HG03025 (cell line): ENCODE measurements around the gene RGL4.
"Not testable (repeated sequence)": the region's sequence is repeated elsewhere in the genome, so short reads cannot be mapped to it uniquely, and the experiment has no call there.

Source experiments
- ATAC-seq: cut with Tn5 transposase; IDR thresholded peaks from one replicate; pipeline ENCODE4 v1.9.1; 2021; ENCODE audit warnings: mild to moderate bottlenecking, moderate library complexity; ENCODE audit not compliant: unreplicated experiment, low FRiP score

Gene RGL4

DNA sequence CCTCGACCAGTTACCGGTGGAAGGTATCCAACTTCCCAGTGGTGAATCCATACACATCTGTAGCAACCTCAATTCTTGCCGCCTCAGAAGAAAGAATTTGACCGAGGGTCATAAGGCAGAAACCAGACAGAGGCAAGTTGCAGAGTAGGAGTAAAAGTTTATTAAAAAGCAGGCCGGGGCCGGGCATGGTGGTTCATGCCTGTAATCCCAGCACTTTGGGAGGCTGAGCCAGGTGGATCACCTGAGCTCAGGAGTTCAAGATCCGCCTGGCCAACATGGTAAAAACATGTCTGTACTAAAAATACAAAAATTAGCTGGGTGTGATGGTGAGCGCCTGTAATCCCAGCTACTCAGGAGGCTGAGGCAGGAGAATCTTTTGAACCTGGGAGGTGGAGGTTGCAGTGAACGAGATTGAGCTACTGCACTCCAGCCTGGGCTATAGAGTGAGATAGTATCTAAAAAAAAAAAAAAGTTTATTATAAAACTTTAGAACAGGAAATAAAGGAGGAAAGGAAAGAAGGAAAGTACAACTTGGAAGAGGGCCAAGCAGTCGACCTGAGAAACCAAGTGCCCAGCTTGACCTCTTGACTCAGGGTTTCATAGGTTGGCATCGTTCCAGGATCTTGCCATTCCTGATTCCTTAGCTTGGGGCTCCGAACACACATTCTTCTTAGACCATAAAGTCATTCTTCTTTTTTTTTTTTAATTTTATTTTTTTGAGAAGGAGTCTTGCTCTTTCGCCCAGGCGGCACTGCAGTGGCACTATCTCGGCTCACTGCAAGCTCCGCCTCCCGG is 27.8 kb downstream of the RGL4 start:
- no peak for ATAC-seq

DNA sequence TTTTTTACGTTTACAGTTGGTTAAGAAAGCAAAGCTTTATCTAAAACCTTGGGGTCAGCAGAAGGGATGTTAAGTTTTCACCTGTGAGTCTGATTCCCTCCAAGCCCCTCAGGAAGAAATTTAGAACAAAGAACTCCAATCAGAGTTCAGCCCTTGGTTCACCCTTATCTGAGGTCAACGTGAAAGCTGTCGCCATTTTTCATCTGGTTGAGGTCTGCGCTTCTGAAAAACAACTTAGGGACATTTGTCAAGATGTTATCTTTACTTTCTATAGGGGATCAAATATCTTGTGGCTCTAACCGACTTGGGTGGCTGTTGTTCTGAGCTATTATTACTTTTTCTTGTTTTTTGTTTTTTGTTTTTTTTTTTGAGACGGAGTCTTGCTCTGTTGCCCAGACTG is 30.0 kb downstream of the RGL4 start:
- no peak for ATAC-seq

DNA sequence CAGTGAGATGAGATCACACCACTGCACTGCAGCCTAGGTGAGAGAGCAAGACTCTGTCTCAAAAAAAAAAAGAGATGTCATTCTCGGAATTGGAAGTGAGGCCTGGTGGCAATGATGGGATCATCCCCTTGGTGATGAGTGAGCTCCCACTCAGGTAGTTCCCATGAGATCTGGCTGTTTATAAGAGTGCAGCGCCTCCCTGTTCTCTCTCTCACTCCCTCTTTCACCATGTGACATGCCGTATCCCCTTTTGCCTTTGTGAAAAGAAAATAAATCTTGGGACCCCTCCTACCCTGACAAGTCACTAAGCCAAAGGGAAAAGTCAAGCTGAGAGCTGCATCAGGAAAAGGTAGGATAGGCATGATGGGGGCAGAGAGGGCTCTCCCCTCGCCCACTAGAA is 31.3 kb downstream of the RGL4 start:
- no peak for ATAC-seq

DNA sequence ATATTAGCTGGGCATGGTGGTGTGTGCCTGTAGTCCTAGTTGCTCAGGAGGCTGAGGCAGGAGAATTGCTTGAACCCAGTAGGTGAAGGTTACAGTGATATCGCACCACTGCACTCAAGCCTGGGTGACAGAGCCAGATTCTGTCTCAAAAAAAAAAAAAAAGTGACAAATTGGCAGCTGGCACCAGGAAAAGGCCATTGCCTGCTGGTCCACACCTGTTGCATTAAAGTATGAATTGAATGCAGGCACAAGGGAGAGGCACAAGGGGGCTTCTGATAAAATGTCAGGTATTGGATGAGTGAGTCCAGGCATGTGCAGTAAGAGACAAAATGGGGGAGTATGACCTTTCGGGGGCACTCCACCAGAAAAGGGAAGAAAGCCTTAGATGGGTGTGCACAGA is 31.9 kb downstream of the RGL4 start:
- no peak for ATAC-seq

- ATAC-seq, result not testable (repeated sequence)
These were observed 37.3 kb downstream of the RGL4 start for GRCh38 chr22:23728108-23728507.

DNA sequence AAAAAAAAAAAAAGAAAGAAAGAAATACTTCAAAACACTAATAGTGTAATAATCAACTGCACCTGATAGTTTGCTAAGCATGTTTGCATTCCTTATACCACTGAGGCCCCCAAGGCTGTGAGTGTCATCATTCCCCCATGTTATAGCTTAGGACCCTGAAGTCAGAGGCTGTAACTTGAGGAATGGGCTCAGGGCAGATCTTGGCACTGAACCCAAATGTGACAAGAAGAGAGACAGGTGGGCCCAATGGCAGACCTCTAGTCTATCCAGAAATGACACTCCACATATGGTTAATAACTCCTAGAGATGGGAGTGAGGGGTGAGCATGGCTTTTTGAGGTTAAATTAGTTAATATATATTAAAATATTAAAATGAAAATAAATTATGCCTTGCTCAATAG is 46.9 kb downstream of the RGL4 start:
- no peak for ATAC-seq

GRCh38 chr22:23742505-23743264 is 51.9 kb downstream of the RGL4 start:
- ATAC-seq, result no peak

DNA sequence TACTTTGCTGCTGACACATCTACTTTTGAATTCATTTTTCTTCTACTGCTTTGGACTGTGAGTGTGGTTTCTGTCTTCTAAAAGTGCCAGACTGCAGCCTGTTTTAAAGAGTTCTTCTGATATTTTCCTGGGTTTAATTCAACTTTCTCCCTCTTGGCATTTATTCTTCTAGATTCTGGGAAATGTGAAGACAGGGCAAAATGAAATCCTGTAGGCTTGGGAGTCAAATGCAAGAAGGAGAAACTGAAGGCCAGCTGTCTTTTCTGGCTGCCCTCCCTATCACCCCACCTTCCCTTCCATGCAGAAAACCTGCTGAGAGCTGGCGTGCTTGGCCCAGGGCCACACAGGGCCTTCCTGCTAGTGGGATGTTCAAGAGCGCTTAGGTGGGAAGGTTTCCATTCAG is 52.5 kb downstream of the RGL4 start:
- ATAC-seq, result no peak

GRCh38 chr22:23744001-23744400 is 53.2 kb downstream of the RGL4 start:
- no peak for ATAC-seq

DNA sequence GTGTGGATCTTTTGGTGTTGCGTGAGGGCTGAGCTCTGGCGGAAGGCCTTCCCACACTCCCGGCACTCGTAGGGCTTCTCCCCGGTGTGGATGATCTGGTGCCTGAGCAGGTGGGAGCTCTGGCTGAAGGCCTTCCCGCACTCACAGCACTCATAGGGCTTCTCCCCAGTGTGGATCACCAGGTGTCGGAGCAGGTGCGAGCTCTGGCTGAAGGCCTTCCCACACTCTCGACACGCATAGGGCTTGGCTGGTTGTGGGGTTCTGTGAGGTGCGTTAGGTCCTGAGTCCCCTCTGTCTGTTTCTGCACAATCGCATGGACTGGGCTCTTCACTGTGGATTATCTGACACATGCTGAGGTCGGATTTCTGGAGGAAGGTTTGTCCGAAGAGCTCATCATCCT is 53.7 kb downstream of the RGL4 start:
- ATAC-seq, result no peak

GRCh38 chr22:23745791-23746190 is 55.0 kb downstream of the RGL4 start:
- ATAC-seq, result no peak
